GM18951 (cell line): ENCODE results near the gene DCANP1.

Experiments
- POLR2A ChIP-seq: IDR thresholded peaks from 4 replicates; pipeline ENCODE4 v1.6.1; 2011; ENCODE audit warnings: mild to moderate bottlenecking; ENCODE audit not compliant: insufficient read length, insufficient read depth; ENCODE audit errors: extremely low read depth
- in situ Hi-C: fragments of 300-500 bp; cut with MboI; formaldehyde crosslinking; loops from one replicate; pipeline ENCODE4 v1.12.0; 2022; ENCODE audit warnings: low sequenced_read_pairs, mixed read lengths, inconsistent platforms; ENCODE audit not compliant: unreplicated experiment

The DCANP1 gene

DNA sequence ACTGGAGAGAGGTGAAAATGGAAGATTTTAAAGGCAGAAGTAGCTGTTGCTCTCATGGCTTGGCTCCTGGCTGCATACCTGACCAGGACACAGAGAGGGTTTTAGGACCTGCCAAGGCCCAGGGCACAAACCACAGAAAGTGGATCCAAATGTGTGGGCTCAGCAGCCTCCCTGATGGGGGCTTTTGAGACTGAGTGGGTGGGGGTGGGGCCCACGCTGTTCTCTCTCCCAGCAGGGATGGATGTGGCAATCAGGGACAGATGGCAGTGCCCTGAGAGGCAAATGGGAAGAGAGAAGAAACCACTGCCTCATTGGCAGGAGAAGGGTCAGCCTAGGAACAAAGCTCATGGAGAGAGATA, 39.9 kb upstream of the DCANP1 start:
- TF ChIP-seq POLR2A = no peak
- in situ Hi-C loops = no loop called here

DNA sequence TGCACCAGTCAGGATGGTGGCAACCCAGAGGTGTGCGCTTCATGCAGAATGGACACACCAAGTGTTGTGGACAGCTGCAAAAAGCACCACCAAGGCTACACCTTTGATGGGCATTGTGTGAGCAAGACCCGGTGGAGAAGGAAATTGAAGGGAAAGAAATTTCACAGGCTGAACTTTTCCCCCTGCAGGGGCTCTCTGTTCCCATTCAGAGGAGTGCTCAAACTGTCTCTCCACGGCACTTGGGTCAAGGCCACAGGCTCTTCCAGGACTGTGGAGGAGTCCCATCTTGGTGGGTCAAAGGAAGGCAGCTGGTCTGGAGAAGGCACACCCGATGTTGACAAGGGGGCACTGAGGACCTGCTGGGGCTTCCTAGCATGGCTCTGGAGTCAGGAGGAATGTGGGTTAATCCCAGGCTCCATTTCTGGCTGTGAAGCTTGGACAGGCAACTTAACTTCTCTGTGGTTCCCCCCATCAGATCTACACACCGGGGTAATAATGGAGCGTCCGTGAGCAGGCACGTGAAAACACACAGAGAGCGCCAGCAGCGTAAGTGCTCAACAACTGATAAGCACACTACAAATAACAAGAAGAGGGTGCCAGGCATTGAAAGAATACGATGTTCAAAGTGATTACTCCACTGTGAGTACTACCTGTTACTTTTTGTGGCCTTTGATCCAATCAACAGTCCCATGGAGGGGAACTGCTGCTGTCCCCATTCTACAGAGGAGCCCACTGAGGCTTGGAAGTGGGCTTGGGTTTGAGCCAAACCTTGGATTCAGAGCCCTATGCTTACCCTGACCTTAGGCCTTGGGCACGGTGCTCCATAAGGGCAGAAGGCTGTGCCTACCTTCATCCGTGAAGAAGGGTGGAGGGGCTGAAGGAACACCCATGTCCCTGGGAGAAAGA, 39.2 kb upstream of the DCANP1 start:
- TF ChIP-seq POLR2A = no peak
- in situ Hi-C loops = no loop called here

DNA sequence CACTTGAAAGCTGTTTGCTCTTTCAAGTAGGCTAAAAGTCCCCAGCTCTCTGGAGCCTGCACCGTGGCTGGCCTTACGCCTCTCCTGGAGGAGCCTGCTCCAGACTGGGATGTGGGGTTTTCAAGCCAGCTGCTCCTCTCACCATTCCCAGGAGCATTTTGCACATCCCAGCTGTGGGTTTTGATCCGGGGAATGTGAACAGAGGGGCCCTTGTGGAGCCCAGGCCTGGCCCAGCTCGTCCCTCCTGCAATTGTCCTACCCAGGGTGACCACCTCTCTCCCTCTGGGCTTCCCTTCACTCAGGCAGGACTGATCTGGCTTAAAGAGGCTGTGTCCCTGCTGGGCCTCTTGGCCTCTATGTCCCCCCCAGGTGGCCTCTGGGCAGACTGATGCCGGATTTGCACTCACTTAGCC, 37.5 kb upstream of the DCANP1 start:
- in situ Hi-C loops = no loop called here
- no peak for TF ChIP-seq POLR2A

DNA sequence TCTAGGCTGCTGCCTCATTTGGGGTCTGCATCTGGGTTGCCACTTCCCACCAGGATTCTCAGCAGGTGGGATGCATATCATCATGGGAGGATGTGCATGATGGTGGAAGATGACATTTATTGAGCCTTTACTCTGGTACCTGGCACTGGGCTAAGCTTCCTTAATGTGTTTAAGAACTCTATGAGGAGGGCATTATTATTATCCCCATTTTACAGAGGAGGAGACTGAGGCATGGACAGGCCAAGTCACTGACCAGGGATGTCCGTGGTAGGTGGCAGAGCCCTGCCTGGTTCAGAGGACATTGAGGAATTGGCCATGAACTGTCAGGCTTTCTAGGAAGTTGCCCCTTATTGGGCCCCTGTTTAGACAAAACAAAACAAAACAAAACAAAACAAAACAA, 36.1 kb upstream of the DCANP1 start:
- in situ Hi-C loops = no loop called here

DNA sequence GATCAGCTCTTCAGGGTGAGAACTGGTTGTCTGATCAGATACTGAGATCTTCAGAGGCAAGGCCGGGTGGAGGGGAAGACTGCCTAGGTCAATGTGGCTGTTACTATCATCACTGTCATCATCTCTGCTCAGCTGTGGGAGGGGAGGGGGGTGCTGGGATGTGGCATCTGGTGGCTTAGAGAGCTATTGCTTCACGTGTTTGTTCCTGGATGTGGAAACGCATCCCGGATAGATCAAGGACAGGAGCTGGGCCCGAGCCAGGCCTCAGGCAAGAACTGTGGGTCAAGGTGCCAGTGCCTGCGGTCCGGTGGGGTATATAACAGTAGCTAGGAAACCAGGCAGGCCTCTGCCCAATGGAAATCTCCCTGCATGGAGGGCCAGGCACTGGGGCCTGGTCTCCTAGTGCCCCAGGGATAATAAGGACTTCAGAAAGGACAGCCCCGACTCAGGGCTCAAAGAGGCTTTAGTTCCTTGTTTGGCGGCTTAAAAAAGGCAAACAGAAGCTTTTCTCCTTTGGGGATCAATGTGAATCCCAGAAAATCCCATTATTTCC, 35.3 kb upstream of the DCANP1 start:
- in situ Hi-C loops = no loop called here
- no peak for TF ChIP-seq POLR2A

More for the DNA sequence above, 36.1 kb upstream of the DCANP1 start:
- TF ChIP-seq POLR2A = no peak

DNA sequence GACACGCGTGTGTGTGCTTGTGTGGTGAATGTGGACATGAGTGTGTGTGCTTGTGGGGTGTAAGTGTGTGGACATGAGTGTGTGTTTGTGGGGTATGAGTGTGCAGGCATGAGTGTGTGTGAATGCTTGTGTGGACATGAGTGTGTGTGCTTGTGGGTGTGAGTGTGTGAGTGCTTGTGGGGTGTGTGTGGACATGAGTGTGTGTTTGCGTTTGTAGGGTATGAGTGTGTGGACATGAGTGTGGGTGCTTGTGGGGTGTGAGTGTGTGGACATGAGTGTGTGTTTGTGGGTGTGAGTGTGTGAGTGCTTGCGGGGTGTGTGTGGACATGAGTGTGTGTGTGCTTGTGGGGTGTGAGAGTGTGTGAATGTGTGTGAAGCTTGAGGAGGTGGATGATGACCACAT, 34.8 kb upstream of the DCANP1 start:
- in situ Hi-C loops = no loop called here

DNA sequence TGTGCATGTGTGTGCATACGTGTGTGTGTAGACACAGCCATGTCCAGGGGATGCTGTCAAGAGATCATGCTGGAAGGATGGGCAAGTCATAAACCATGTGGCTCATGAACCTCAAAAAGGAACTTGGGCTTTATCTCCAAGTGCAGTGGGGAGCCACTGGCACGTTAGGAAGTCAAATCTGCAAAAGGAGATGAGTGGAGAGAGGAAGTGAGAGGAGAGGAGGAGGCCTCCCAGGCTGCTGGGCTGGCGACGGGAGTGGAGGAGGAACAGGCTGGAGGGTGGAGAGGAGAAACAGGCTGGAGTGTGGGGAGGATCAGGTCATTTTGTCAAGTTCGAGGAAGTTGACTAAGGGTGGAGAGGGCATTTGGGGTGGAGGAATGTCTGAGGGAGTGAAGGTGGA, 34.2 kb upstream of the DCANP1 start:
- TF ChIP-seq POLR2A = no peak
- in situ Hi-C loops = no loop called here

More for the DNA sequence above, 34.8 kb upstream of the DCANP1 start:
- no peak for TF ChIP-seq POLR2A

DNA sequence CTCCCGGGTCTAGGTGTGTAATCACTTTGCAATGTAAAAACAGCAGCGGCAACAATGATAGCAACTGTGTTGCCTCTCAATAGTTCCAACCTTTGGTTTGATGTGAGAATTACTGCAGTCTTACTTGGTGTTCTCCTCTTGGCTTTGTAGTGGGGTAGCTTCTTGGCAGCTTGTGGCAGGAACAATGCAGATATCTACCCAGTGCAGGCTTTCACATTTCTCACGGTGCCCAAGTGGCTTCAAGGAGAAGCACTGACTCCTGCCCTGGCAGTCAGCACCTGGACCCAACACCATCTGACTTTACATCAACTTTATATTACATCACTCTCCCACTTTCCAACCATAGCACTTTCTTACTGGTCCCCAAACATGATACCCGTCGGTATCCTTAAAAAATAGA, 33.4 kb upstream of the DCANP1 start:
- in situ Hi-C loops = no loop called here
- no peak for TF ChIP-seq POLR2A

DNA sequence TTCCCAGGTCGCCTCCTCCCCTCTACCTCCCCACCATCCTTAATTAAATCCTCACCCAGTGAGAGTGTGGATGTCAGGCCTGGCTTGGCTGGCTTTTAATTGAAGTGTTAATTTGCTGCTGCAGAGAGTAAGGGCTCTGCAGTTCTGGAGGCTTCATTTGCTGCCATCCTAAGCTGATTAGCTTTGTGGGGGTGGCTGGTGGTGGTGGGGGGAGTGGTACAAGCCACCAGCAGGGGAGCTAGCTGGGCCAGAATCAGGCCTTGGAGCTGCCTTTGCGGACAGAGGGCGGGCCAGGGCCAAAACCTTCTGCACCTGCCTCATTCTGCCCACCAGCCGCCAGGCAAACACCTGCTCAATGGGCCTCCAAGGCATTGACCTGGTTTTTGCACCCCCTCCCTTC, 31.8 kb upstream of the DCANP1 start:
- TF ChIP-seq POLR2A = no peak
- in situ Hi-C loops = no loop called here

DNA sequence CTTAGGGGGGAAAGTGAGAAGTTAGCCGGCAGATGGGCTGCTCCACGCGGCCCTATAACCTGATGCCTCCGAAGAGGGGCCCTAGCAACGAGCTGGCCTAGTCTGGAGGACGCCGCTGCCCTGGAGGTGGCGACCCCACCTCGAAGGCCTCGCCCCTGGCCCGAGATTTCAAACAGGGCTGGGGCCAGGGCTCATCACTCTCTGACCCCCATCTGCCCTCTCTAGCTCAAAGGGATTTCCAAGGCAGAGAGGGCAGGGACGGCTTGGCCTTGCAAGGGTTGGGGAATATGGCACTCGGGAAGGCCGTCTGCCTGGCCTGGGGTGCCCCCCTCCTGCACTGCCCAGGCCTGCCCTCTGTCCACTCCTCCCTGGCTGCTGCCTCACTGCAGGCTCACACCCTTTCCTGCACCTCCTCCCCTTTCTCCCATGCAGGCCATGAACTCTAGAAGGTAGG, 30.5 kb upstream of the DCANP1 start:
- in situ Hi-C loops = no loop called here
- no peak for TF ChIP-seq POLR2A

DNA sequence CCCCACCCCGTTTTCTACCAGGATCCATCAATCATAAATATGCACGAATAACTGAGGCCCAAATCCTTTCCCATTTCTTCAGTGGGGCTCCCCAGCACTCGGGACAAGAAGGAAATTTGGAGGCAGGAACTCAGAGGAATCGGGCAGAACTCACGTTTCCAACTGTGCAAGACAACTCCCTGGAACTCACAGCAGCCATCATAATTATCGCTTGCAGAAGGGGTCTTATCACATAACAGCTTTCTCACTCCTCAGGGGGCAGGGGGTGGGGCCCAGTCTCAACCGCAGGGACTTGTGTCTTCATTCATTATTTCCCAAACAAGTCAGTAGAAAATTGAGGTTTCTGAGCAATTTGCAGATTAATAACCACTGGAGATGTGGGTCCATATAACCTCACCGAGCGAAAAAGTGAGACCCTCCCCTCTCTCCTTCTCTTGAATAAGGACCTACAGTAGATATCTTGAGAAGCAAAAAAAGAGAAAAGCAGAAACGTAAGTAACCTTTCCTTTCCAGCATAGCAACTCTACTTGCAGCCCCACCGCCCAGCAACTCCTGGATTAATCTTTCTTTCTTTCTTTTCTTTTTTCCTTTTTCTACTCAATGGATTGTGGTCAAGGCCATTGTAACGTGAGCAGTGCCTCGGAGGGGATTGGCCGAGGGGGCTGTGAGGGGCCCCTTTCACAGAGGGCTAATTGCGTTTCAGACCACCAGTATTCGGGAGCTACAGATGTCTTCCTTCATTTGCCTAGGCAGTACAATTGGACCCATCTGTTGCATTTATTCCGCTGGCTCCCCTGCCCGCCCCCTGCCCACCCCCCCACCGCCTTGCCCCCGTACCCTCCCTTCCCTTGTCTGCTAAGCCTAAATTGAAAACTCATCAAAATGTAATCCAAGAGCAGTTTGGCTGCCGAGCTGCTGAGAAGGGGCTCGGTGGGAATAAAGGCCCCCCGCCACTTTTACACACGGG, 29.8 kb upstream of the DCANP1 start:
- in situ Hi-C loops = no loop called here
- TF ChIP-seq POLR2A = no peak

DNA sequence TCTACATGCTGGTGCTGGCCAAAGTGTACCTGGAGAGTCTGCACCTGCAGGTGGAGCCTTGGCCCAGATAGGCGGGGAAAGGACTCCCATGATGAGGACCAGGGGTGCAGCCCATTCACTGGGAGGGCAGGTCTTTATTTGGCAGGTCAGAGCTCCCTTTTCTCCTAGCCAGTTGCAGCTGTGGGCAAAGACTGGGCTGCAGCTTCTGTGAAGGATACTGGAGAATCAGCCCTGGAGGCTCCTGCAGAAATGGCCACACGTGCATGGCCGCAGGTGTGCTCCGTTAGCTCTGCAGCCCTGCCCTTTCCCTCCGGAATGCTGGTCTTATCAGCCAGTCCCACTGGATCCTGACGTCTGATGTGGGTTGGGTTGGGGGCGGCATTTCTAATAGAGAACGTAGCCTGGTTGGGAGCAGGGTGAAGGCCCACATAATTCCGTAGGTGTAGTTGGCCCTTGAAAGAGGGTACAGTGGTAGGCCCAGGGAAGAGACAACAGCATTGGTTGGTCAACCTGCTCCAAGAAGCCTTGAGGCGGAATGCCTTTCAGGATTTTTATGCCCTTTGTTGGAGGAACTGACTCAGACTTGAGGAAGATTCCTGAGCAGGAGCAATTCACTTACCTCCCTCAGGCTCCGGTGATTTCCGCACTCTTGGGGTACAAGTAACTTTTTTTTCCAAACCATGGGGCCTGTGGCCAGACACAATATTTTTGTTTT, 27.0 kb upstream of the DCANP1 start:
- in situ Hi-C loops = no loop called here
- TF ChIP-seq POLR2A = no peak

DNA sequence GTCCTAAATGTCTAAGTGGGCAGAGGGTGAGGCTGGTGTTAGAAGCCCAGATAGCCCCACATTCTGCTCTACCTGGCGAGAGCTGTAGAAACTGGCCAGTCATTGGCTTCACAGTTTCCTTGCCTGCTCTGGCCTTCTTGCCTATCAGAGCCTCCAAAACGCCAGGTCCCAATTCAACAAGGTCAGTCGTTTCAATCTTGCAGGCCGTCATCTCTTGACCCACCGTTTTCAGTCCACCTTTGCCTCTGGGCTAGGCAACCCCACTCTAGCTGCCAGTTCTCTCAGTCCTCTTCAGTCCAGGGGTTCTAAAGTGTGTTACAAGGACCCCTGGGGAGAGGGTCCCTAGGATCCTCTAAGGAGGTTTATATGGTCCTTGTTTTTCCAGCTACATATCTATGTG, 25.0 kb upstream of the DCANP1 start:
- no peak for TF ChIP-seq POLR2A
- in situ Hi-C loops = no loop called here

DNA sequence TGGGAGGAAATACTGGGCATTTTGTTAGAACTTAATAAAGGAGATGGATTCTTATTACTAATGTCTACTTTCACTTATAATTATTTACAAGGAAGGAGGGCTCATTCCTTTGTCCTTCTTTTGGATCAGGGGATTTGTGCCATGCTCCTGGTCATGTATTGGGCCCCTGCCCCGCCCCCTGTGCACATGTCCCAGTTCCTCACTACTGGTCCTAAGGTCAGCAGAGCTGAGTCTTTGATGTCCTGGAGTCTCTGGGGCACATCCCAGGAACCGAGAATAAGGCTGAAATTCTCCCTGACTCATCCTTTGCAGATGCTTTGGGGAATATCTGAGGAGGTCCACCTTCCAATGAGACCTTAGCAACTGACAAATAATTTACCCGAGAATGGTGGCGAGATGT, 24.6 kb upstream of the DCANP1 start:
- in situ Hi-C loops = no loop called here

More for the DNA sequence above, 24.6 kb upstream of the DCANP1 start:
- TF ChIP-seq POLR2A = no peak
